ENCODE measurements around the gene NEURL1.

GRCh38 chr10:103500481-103500880 is 7.0 kb downstream of the NEURL1 start:
- TF ChIP-seq, protein P1, sequence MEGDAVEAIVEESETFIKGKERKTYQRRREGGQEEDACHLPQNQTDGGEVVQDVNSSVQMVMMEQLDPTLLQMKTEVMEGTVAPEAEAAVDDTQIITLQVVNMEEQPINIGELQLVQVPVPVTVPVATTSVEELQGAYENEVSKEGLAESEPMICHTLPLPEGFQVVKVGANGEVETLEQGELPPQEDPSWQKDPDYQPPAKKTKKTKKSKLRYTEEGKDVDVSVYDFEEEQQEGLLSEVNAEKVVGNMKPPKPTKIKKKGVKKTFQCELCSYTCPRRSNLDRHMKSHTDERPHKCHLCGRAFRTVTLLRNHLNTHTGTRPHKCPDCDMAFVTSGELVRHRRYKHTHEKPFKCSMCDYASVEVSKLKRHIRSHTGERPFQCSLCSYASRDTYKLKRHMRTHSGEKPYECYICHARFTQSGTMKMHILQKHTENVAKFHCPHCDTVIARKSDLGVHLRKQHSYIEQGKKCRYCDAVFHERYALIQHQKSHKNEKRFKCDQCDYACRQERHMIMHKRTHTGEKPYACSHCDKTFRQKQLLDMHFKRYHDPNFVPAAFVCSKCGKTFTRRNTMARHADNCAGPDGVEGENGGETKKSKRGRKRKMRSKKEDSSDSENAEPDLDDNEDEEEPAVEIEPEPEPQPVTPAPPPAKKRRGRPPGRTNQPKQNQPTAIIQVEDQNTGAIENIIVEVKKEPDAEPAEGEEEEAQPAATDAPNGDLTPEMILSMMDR (IDR thresholded peaks at IDR 0.05; ENCODE audit: insufficient read depth, low read length, poor library complexity, severe bottlenecking) = no peak
- no peak for TF ChIP-seq EZH2phosphoT487 (conservative IDR thresholded peaks at IDR 0.05; ENCODE audit: low read length)
